G401 (cell line): ENCODE measurements around the gene NAIF1. TPM values are rescaled to one million over a fixed set of nuclear protein-coding genes. Genes with fewer than 3 reads are reported as not detected.
"Not testable (repeated sequence)": the region's sequence is repeated elsewhere in the genome, so short reads cannot be mapped to it uniquely, and the experiment has no call there.

ENCODE experiments used
- DNase-seq: peaks from one replicate; pipeline ENCODE4 v3.0.0-alpha.2; 2015; ENCODE audit warnings: low spot score
- in situ Hi-C: cut with HindIII; loops from 2 replicates; pipeline ENCODE4 v1.10.0; 2016; ENCODE audit warnings: low sequenced_read_pairs, mixed read lengths
- total RNA-seq: library from RNA; depleted of rRNA; stranded (reverse); fragments of >200 nt; shearing (Covaris generic); gene quantifications from 2 replicates; pipeline ENCODE4 v1.2.3, GENCODE V29; 2014

NAIF1 gene
- total RNA-seq, 1 experiment from 2014 or later, result 6.6 TPM

DNA sequence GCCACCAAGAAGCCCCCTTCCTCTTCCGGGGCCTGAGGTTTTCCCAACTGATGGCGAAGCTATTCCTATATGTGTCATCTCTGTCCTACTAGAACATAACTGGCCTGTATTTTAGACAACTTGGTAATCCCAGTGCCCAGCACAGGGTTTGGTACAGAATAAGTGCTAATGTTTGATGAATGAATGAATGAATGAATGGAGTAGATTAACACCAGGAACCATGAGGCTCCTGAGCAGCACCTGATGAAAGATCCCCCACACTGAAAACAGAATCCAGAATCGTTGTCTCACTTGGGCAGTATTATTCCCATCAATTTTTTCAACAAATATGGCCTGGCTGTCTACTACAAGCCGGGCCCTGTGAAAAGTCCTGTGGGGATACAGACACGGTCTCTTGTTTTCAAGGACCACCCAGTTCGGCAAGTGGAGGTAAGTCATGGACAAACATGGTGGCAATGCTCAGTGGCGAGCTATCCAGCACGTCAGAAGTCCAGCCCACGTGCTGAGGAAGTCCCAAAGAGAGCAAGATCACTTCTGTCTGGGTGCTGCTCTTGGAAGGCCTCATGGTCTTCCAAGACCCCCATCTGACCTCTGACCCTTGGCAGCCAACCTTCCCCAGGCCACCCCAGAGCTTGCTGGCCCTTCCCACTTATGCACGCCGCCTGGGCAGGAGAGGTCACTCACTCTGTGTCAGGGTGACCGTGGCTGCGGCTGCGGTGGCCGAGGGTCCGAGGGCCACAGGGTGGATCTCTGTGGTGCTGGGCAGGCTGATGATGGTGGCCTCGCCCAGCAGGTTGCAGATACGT lies 1.0 kb downstream of the NAIF1 start:
- in situ Hi-C loops, result no loop called here
- no peak for DNase-seq

DNA sequence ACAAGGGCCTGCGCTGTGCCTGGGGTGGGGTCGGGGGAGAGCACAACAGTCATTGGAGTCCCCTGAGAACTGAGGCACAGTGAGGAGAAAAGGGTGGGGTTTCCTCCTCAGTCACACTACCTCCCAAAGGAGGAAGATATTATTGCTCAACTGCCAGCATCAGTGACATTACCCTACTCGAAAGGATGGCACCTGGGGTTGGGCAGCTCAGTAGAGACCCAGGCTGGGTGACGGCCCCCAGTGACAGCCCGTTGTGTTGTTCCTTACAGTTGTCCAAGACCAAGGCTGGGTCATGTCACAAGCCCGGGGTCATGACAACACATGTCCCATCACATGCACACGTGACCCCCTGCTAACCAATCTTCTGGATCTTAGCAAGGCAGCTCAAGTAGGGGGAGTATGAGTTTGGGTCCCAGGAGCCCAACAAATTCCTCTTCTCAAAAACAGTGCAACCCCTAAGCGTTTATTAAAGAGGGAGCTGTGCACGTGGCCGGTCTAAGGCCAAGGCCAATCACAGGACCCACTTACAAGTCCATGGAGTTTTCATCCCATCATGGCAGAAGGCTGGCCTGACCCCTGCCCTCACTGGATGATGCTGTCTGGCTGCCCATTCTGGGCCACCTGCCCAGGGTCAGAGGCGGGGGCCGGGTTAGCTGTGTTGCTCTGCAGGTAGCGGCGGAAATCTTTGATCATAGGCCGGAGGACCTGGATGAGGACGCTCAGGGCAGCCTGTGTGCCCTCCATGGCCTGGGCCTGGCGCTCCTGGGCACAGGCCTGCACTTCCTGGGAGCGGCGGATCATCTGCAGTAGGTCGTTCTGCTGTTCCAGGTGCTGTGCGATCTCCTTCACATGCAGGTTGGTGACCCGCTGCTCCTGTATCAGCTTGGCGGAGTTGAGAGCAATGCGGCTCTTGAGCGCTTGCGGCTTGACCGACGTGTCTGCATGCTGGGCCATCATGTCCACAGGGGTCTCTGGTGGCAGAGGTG lies 4.0 kb downstream of the NAIF1 start:
- in situ Hi-C loops, result no loop called here
- no peak for DNase-seq

DNA sequence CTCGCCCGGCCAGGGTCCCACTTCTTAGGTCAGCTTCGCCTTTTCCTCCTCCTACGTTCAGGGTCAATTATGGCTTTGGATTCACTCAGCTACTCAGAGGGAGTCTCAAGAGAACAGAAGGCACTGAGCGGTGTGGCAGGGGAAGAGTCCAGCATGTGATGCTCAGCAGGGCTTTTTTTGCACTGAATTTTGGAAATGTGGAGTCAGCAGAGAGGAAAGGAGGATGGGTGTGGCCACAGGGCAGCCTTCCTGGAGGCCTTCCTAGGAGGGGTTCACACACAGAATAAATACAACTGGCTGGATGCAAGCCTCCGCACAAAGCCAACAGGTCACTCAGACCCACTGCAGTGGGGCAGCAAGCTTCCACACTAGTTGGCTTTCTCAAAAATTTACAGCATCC lies 4.8 kb downstream of the NAIF1 start:
- in situ Hi-C loops, result no loop called here
- no peak for DNase-seq

DNA sequence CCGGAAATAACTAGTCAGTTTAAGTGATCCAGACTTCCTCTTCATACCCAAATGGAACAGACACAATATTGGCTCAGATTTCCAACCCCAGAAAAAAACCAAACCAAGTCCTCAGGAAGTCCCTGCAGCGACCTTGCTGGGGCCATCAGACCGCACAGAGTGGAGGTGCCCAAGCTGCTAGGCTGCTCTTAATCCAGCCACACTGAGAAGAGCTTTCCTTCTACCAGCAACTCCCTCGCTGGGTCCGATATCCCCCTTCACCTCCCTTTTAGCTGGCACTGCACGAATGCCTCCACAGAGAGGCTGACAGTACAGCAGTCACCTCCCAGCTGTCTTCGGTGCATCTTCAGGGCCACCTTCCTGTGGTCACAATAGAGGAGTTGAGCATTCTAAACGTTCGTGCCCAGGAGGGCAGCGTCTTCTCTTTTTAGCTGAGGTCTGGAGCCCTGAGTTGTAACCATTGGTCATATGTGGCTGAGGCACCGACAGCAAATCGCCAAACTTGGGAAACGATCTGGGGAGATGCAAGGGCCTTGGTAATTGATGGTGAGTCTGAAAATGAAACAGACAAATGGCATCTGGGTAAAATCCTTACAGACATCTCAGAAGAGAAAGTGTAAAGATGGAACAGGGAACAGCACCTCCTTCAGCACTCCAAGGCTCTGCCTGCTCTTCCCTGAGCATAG lies 5.7 kb downstream of the NAIF1 start:
- in situ Hi-C loops, result no loop called here
- no peak for DNase-seq

DNA sequence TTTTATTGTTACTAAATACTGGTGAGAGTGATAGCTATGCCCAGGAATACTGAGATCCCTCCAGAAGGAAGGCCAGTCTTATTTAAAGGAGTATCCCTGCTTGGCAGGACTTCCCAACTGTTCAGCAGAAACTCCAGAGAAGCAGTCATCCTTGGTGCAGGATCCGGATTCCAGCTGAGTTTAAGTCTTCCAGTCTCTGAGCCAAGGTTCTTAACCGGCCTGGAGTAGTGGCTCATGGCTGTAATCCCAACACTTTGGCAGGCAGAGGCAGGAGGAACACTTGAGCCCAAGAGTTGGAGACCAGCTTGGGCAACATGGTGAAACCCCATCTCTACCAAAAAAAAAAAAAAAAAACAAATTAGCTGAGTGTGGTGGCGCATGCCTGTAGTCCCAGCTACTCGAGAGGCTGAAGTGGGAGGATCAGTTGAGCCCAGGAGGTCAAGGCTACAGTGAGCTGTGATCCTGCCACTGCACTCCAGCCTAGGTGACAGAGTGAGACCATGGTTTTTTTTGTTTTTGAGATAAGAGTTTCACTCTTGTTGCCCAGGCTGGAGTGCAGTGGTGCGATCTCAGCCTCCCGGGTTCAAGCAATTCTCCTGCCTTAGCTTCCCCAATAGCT lies 7.6 kb downstream of the NAIF1 start:
- DNase-seq, result no peak
- in situ Hi-C loops, result no loop called here

DNA sequence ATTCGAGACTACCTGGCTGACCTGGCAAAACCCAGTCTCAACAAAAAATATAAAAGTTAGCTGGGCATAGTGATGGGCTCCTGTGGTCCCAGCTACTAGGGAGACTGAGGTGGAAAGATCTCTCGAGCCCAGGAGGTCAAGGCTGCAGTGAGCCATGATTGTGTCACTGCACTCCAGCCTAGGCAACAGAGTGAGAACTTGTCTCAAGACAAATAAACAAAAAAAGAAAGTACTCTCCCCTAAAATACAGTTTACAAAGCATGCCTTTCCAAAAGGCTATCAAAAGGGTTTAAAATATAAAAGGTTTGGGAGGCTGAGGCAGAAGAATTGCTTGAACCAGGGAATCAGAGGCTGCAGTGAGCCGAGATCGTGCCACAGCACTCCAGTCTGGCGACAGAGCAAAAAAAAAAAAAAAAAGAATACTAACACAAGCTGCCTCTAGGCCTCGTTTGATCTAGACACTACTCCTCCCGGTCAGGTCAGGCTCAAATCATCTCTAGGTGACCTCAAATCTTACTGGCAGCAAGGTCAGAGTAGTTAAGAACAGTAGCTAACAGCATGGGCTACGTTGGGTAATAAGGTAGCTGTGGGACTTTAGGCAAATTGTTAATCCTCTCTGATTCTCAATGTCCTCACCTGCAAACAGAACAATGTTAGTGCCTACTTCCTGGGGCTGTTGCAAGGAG lies 9.3 kb downstream of the NAIF1 start:
- in situ Hi-C loops, result no loop called here
- DNase-seq, result no peak

DNA sequence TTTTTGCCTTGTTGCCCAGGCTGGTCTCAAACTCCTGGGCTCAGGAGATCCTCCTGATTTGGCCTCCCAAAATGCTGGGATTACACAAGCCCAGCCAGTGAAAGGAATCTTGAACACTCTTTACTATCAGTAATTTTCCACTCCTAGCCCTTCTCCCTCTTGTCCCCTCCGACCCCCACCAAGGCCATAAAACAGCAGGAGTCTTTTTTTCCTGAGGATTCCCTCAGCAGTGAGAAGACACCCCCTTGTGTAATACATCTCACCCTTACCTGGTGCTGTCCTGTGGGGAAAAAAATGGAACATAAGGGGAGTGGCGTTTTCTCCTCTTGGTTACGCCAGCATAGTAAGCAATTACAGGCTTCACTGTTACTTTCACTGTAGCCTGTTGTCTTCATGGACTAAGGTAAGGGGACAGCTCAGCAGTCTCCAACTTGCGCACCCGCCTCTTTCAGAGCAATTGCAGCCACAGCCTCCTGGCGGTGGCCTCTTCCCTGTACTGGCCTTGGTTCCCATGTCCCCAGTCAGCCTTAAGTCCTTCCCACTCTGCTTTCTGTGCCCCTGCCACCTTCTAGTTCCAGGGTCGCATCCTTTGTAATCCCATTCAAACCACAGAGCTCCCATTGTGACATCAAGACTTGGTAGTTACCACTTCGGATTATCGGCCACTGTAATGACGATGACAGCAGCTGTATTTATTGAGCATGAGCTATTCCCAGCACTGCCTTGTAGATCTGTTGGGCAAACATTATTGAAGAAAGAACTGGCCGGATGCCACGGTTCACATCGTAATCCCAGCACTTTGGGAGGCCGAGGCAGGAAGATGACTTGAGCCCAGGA lies 10.0 kb downstream of the NAIF1 start:
- in situ Hi-C loops, result no loop called here
- DNase-seq, result no peak

DNA sequence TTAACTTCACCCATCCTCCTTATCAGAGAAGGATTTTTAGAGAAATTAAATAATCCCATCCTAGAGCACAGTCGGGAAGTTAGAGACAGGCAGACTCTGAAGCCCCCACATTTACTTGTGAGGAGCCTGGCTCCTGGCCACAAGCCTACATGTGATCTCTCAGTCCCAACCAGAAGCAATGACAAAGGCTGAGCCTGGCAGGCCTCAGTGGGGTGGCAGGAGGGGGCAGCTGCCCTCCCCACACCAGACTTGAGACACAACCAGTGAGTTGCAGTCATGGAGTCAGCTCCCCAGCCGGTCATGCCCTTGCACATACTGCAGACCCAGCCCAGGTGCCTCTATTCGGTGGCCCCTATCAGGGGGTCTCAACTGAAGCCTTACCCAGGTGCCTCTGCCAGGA lies 11.0 kb downstream of the NAIF1 start:
- in situ Hi-C loops, result no loop called here

DNA sequence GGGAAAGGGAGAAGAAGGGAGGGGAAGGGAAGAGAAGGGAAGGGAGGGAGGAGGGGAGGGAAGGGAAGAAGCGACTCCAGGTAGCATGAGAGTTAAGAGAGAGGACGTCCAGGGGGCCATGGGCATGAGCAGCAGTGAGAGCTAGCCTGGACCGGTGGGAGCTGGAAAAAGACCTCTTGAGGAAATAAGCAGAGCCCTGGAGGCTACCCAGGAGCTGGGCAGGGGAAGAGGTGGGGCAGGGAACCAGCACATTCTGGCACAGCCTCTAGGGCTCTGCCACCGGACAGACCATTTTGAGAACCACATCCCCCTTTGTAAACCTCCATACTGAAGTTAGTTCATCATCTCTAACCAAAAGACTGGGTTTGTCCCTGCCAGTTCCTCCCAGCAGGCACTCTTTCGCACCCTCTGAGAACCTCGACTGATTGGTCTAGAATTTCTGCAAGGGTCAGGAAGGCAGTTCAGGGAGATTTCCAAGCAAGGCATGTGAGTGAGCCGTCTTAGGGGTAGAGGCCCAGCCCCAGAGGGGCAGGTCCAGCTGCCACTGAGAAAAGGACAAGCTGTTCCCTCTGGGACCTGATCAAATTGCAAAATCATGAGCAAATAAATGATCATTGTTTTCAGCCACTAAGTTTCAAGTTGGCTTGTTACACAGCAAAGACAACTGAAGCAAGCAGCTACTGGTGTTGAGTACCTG lies 11.6 kb downstream of the NAIF1 start:
- in situ Hi-C loops, result no loop called here
- DNase-seq, result peak; percentile 20

More for the DNA sequence above, 11.0 kb downstream of the NAIF1 start:
- no peak for DNase-seq

DNA sequence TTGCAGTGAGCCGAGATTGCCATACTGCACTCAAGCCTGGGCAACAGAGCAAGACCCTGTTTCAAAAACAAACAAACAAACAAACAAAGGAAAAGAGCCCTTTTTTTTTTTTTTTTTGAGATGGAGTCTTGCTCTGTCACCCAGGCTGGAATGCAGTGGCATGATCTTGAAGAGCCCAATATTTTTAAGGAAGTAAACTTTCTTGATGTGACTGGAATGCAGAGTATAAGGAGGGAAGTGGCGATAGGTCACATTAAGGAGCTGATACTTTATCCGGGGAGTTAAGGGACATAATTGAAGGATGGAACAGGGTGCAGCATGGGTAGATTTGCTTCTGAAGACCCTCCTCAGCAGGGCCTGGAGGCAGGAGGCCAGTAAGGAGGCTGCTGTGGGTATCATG lies 13.0 kb downstream of the NAIF1 start:
- in situ Hi-C loops, result no loop called here

DNA sequence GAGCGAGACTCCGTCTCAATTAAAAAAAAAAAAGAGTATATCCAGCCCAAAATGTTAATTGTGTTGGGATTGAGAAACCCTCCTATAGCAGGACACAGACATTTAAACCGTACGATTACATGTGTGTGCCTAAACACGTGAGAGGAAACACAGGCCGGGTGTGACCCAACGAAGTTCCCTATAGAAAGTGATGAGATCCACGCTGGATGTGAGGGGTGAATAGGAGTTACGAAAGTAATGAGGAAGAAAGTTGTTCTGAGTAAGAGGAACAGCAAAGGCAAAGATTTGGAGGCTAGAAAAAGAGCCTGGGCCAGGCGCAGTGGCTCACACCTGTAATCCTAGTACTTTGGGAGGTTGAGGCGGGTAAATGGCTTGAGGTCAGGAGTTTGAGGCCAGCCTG lies 13.6 kb downstream of the NAIF1 start:
- DNase-seq, result no peak
- in situ Hi-C loops, result no loop called here

More for the DNA sequence above, 13.0 kb downstream of the NAIF1 start:
- DNase-seq, result no peak

DNA sequence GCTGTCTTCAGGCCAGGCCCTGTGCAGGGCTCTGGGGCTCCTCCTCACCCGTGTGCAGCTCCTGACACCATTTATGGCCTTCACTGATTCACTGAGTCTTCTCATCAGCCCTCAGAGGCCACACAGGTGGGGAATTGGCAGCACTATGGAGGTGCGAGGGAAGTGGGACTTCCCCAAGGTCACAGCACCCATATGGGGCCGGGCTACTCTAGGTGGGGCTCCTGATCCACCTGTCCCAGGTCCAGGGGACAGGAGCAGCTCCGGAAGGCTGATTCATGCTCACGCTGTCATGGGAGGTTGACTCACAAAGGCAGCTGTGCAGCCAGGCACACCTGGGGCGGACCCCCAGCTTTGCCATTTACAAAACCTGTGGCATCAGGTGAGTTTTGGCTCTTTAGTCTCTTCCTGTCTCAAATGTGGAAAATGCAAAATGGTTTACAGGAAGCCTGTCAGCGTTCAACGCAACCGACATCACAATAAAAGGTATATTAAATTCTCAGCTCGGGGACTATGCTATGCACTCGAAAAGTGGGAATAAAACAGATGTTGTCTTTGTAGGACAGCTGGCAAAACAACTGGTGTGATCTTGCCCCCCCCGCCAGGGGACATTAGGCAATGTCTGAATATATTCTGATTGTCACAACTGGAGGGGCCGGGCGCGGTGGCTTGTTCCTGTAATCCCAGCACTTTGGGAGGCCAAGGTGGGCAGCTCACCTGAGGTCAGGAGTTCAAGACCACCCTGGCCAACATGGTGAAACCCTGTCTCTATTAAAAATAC lies 15.0 kb downstream of the NAIF1 start:
- no peak for DNase-seq
- in situ Hi-C loops, result no loop called here

DNA sequence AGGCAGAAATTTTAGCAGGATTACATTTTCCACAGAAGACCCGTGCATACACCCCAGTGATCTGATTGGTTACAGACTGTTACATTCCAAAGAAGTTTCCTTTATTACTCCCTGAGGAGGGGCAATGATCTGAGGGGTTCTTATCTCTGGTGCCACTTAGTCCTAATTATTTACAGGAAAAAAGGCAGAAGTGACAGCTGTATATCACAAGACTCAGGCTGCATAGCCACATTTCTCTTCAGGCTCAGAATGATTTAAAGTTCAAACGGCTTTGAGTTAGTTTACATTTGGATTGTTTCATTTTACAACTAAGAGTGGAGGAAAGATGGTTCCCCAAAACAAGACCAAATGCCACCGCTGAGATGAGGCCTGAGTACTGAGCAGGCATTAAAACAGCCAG lies 17.3 kb downstream of the NAIF1 start:
- in situ Hi-C loops, result no loop called here
- no peak for DNase-seq

DNA sequence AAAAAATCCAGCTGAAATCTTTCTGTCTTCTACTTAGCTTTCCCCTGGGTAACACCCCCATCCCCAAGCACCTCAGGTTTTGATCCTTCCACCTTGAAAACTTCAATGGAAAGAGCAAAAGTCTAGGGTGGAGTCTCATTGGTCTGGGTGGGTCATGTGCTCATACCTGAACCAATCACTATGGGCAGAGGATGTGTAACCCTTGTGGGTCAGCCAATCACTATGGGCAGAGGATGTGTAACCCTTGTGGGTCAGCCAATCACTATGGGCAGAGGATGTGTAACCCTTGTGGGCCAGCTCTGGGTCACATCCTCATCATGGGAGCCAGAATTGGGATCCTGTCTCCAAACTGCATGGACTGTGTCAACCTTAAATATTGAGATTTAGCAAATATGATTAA lies 18.5 kb downstream of the NAIF1 start:
- in situ Hi-C loops, result no loop called here

DNA sequence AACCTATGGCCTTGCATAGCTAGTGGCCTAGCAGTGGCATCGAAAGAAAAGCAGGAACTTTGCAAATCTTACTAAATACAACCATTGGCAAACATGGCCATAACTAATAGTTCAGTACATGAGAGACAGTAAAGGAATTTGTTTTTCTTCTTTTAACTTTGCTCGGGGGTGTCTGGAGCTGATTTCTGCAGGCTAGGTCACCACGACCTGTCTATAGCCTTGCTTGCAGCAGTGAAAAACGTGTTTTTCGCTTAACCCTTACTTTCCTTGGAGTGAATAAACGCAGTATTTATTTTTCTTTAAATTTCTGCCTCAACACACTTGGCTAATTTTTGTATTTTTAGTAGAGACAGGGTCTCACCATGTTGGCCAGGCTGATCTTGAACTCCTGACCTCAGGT lies 19.9 kb downstream of the NAIF1 start:
- in situ Hi-C loops, result no loop called here
- no peak for DNase-seq

More for the DNA sequence above, 18.5 kb downstream of the NAIF1 start:
- DNase-seq, result no peak

DNA sequence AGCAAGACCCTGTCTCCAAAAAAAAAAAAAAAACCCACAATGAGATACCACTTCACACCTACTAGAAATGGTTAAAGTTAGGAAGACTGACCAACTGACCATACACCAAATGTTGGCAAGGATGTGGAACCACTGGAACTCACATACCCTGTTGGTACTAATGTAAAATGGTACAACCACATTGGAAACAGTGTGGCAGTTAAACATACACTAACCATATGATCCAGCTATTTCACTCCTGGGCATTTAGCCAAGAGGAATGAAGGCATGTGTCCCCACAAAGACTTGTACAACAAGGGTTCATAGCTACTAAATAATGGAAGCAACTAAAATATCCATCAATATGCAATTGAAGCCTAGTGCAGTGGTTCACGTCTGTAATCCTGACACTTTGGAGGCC lies 21.3 kb downstream of the NAIF1 start:
- in situ Hi-C loops, result no loop called here
- DNase-seq, result no peak

DNA sequence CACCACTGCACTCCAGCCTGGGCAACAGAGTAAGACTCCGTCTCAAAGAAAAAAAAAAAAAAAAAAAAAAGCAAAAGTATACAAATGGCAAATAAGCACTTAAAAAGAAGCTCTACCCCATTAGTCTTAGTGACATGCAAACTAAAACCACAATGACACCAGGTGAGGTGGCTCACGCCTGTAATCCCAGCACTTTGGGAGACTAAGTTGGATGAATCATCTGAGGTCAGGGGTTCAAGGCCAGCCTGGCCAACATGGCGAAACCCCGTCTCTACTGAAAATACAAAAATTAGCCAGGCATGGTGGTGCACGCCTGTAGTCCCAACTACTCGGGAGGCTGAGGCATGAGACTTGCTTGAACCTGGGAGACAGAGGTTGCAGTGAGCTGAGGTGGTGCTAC lies 21.7 kb downstream of the NAIF1 start:
- DNase-seq, in situ Hi-C loops: not testable (repeated sequence)
